Measurements from ENCODE around the gene CDH18. TPM values are rescaled to one million over a fixed set of nuclear protein-coding genes. Genes with fewer than 3 reads are reported as not detected.

Gene CDH18
- total and polyA plus RNA-seq, 2 experiments from 2014 or later = 0.22 TPM; not detected in 1

- H3K79me2 ChIP-seq (ENCODE audit: insufficient read depth) = no peaks in the 10 kb centered on the region
- no peaks in the 10 kb centered on the region for H3K9me2 ChIP-seq (ENCODE audit: insufficient read depth)
- H3F3A ChIP-seq (ENCODE audit: insufficient read depth) = no peaks in the 10 kb centered on the region
- H4K20me1 ChIP-seq (ENCODE audit: insufficient read depth) = no peaks in the 10 kb centered on the region
- DNase-seq = no peak
- 0 to 3% methylated on average over 2 of the region's 2 CpGs for WGBS, 2 experiments (ENCODE audit: low coverage in 1 of 2, low lambda C conversion rate in 2 of 2, missing lambda C conversion rate in 2 of 2)
- no peaks in the 10 kb centered on the region for H3K36me3 ChIP-seq (ENCODE audit: low read depth)
- H3K4me2 ChIP-seq (ENCODE audit: unreplicated experiment) = no peak overlapping the region
- H3K27ac ChIP-seq = no peak overlapping the region
- H3K27me3 ChIP-seq (replicated peaks; ENCODE audit: insufficient read depth) = no peaks in the 10 kb centered on the region
- H2AFZ ChIP-seq = no peak overlapping the region
- no peak overlapping the region for H3K4me3 ChIP-seq
- H3K4me1 ChIP-seq (ENCODE audit: insufficient read depth) = no peaks in the 10 kb centered on the region
- in situ Hi-C loops (cut with MboI) = no loop called here
- H3K9ac ChIP-seq = no peak overlapping the region
- H3K9me3 ChIP-seq (ENCODE audit: low read depth) = no peaks in the 10 kb centered on the region
- TF ChIP-seq EZH2 (IDR thresholded peaks at IDR 0.05; ENCODE audit: insufficient read depth, poor library complexity, severe bottlenecking) (no peak), EZH2phosphoT487 (IDR thresholded peaks at IDR 0.05; ENCODE audit: insufficient read depth, low read depth) (no peak)
Observed at GRCh38 chr5:19564036-19564435, 424.0 kb downstream of the CDH18 start.

- Histone ChIP-seq H3K36me3 (ENCODE audit: low read depth) (no peaks in the 10 kb centered on the region), H2AFZ (no peak overlapping the region), H3F3A (ENCODE audit: insufficient read depth) (no peaks in the 10 kb centered on the region), H3K9me2 (ENCODE audit: insufficient read depth) (no peaks in the 10 kb centered on the region), H3K9ac (no peak overlapping the region), H3K4me3 (no peak overlapping the region), H3K9me3 (ENCODE audit: low read depth) (no peaks in the 10 kb centered on the region), H3K27me3 (replicated peaks; ENCODE audit: insufficient read depth) (no peaks in the 10 kb centered on the region), H3K4me2 (ENCODE audit: unreplicated experiment) (no peak overlapping the region), H4K20me1 (ENCODE audit: insufficient read depth) (no peaks in the 10 kb centered on the region), H3K4me1 (ENCODE audit: insufficient read depth) (no peaks in the 10 kb centered on the region), H3K79me2 (ENCODE audit: insufficient read depth) (no peaks in the 10 kb centered on the region), H3K27ac (no peak overlapping the region)
- in situ Hi-C loops (cut with MboI) = no loop called here
- TF ChIP-seq EZH2 (IDR thresholded peaks at IDR 0.05; ENCODE audit: insufficient read depth, poor library complexity, severe bottlenecking) (no peak), EZH2phosphoT487 (IDR thresholded peaks at IDR 0.05; ENCODE audit: insufficient read depth, low read depth) (no peak)
- no peak for DNase-seq
Observed at GRCh38 chr5:19555876-19556275, 432.1 kb downstream of the CDH18 start.

GRCh38 chr5:19555436-19555835, 432.6 kb downstream of the CDH18 start:
- Histone ChIP-seq H2AFZ (no peak overlapping the region), H3K4me1 (ENCODE audit: insufficient read depth) (no peaks in the 10 kb centered on the region), H3K9me3 (ENCODE audit: low read depth) (no peaks in the 10 kb centered on the region), H3K4me3 (no peak overlapping the region), H3K27ac (no peak overlapping the region), H3K36me3 (ENCODE audit: low read depth) (no peaks in the 10 kb centered on the region), H3K9me2 (ENCODE audit: insufficient read depth) (no peaks in the 10 kb centered on the region), H3K79me2 (ENCODE audit: insufficient read depth) (no peaks in the 10 kb centered on the region), H3K27me3 (replicated peaks; ENCODE audit: insufficient read depth) (no peaks in the 10 kb centered on the region), H3K4me2 (ENCODE audit: unreplicated experiment) (no peak overlapping the region), H3F3A (ENCODE audit: insufficient read depth) (no peaks in the 10 kb centered on the region), H4K20me1 (ENCODE audit: insufficient read depth) (no peaks in the 10 kb centered on the region), H3K9ac (no peak overlapping the region)
- WGBS, 2 experiments (ENCODE audit: low coverage in 1 of 2, low lambda C conversion rate in 2 of 2, missing lambda C conversion rate in 2 of 2) = 35 to 45% methylated on average over 3 of the region's 3 CpGs
- DNase-seq = no peak
- in situ Hi-C loops (cut with MboI) = no loop called here
- TF ChIP-seq EZH2 (IDR thresholded peaks at IDR 0.05; ENCODE audit: insufficient read depth, poor library complexity, severe bottlenecking) (no peak), EZH2phosphoT487 (IDR thresholded peaks at IDR 0.05; ENCODE audit: insufficient read depth, low read depth) (no peak)

GRCh38 chr5:19554524-19554923, 433.5 kb downstream of the CDH18 start:
- no peak overlapping the region for H3K27ac ChIP-seq
- in situ Hi-C loops (cut with MboI) = no loop called here
- H3K4me2 ChIP-seq (ENCODE audit: unreplicated experiment) = no peak overlapping the region
- H3K36me3 ChIP-seq (ENCODE audit: low read depth) = no peaks in the 10 kb centered on the region
- no peak for DNase-seq
- H3K79me2 ChIP-seq (ENCODE audit: insufficient read depth) = no peaks in the 10 kb centered on the region
- TF ChIP-seq EZH2phosphoT487 (IDR thresholded peaks at IDR 0.05; ENCODE audit: insufficient read depth, low read depth) = no peak
- no peak for TF ChIP-seq EZH2 (IDR thresholded peaks at IDR 0.05; ENCODE audit: insufficient read depth, poor library complexity, severe bottlenecking)
- H3K9me3 ChIP-seq (ENCODE audit: low read depth) = no peaks in the 10 kb centered on the region
- H3K4me1 ChIP-seq (ENCODE audit: insufficient read depth) = no peaks in the 10 kb centered on the region
- H3F3A ChIP-seq (ENCODE audit: insufficient read depth) = no peaks in the 10 kb centered on the region
- H3K27me3 ChIP-seq (replicated peaks; ENCODE audit: insufficient read depth) = no peaks in the 10 kb centered on the region
- H4K20me1 ChIP-seq (ENCODE audit: insufficient read depth) = no peaks in the 10 kb centered on the region
- no peak overlapping the region for H3K4me3 ChIP-seq
- no peaks in the 10 kb centered on the region for H3K9me2 ChIP-seq (ENCODE audit: insufficient read depth)
- H3K9ac ChIP-seq = no peak overlapping the region
- no peak overlapping the region for H2AFZ ChIP-seq
- 0 to 17% methylated on average over 1 of the region's 1 CpG for WGBS, 2 experiments (ENCODE audit: low coverage in 1 of 2, low lambda C conversion rate in 2 of 2, missing lambda C conversion rate in 2 of 2)

- no peaks in the 10 kb centered on the region for H3F3A ChIP-seq (ENCODE audit: insufficient read depth)
- WGBS, 2 experiments (ENCODE audit: low coverage in 1 of 2, low lambda C conversion rate in 2 of 2, missing lambda C conversion rate in 2 of 2) = 10 to 13% methylated on average over 3 of the region's 3 CpGs
- H3K79me2 ChIP-seq (ENCODE audit: insufficient read depth) = no peaks in the 10 kb centered on the region
- no peak for TF ChIP-seq EZH2 (IDR thresholded peaks at IDR 0.05; ENCODE audit: insufficient read depth, poor library complexity, severe bottlenecking)
- no peak for TF ChIP-seq EZH2phosphoT487 (IDR thresholded peaks at IDR 0.05; ENCODE audit: insufficient read depth, low read depth)
- H3K27ac ChIP-seq = no peak overlapping the region
- no peaks in the 10 kb centered on the region for H3K9me3 ChIP-seq (ENCODE audit: low read depth)
- no peaks in the 10 kb centered on the region for H3K9me2 ChIP-seq (ENCODE audit: insufficient read depth)
- H4K20me1 ChIP-seq (ENCODE audit: insufficient read depth) = no peaks in the 10 kb centered on the region
- no peaks in the 10 kb centered on the region for H3K4me1 ChIP-seq (ENCODE audit: insufficient read depth)
- no peak overlapping the region for H2AFZ ChIP-seq
- in situ Hi-C loops (cut with MboI) = no loop called here
- H3K4me2 ChIP-seq (ENCODE audit: unreplicated experiment) = no peak overlapping the region
- H3K4me3 ChIP-seq = no peak overlapping the region
- no peak overlapping the region for H3K9ac ChIP-seq
- peak; percentile 9 for DNase-seq
- no peaks in the 10 kb centered on the region for H3K36me3 ChIP-seq (ENCODE audit: low read depth)
- H3K27me3 ChIP-seq (replicated peaks; ENCODE audit: insufficient read depth) = no peaks in the 10 kb centered on the region
Observed at GRCh38 chr5:19547640-19548039, 440.4 kb downstream of the CDH18 start.

Data from GM23248 (cell line).